CD4-positive, alpha-beta T cell treated with Interleukin-6 at 100 ng/mL for 8 hours (primary cell): ENCODE measurements around the gene DDAH1.
"Not testable (repeated sequence)": the region's sequence is repeated elsewhere in the genome, so short reads cannot be mapped to it uniquely, and the experiment has no call there.

Experiments used
- DNase-seq: peaks from one replicate; pipeline ENCODE4 v3.0.0-alpha.2; 2020; ENCODE audit warnings: mixed read lengths, low spot score

Gene DDAH1

GRCh38 chr1:85359874-85360721, 104.9 kb downstream of the DDAH1 start:
- DNase-seq: no peak

- DNase-seq: no peak
These were observed 106.1 kb downstream of the DDAH1 start for GRCh38 chr1:85358702-85359438.

- no peak for DNase-seq
These were observed 107.1 kb downstream of the DDAH1 start for GRCh38 chr1:85357817-85358216.

- no peak for DNase-seq
These were observed 108.8 kb downstream of the DDAH1 start for GRCh38 chr1:85356130-85356529.

GRCh38 chr1:85352055-85352454, 112.9 kb downstream of the DDAH1 start:
- no peak for DNase-seq

- no peak for DNase-seq
These were observed 113.6 kb downstream of the DDAH1 start for GRCh38 chr1:85351202-85351828.

GRCh38 chr1:85349224-85349623, 115.7 kb downstream of the DDAH1 start:
- DNase-seq: no peak

- DNase-seq: no peak
These were observed 117.1 kb downstream of the DDAH1 start for GRCh38 chr1:85347908-85348307.

GRCh38 chr1:85347275-85347674, 117.7 kb downstream of the DDAH1 start:
- DNase-seq: not testable (repeated sequence)

- DNase-seq: no peak
These were observed 120.7 kb downstream of the DDAH1 start for GRCh38 chr1:85344256-85344694.

- no peak for DNase-seq
These were observed 121.2 kb downstream of the DDAH1 start for GRCh38 chr1:85343612-85344255.

- no peak for DNase-seq
These were observed 121.7 kb downstream of the DDAH1 start for GRCh38 chr1:85343213-85343611.

GRCh38 chr1:85342207-85342606, 122.8 kb downstream of the DDAH1 start:
- no peak for DNase-seq

- DNase-seq: no peak
These were observed 124.5 kb downstream of the DDAH1 start for GRCh38 chr1:85340427-85340826.

GRCh38 chr1:85339656-85340399, 125.1 kb downstream of the DDAH1 start:
- no peak for DNase-seq

- DNase-seq: no peak
These were observed 125.9 kb downstream of the DDAH1 start for GRCh38 chr1:85339089-85339488.

GRCh38 chr1:85334962-85335361, 130.0 kb downstream of the DDAH1 start:
- no peak for DNase-seq

- no peak for DNase-seq
These were observed 131.8 kb downstream of the DDAH1 start for GRCh38 chr1:85333186-85333585.

- no peak for DNase-seq
These were observed 132.4 kb downstream of the DDAH1 start for GRCh38 chr1:85332575-85332974.

- DNase-seq: no peak
These were observed 134.2 kb downstream of the DDAH1 start for GRCh38 chr1:85330711-85331290.

- no peak for DNase-seq
These were observed 134.7 kb downstream of the DDAH1 start for GRCh38 chr1:85330214-85330631.
